C1 segment of cervical spinal cord (tissue), 14 donors: ENCODE results near the gene HMOX1.
"Not testable (repeated sequence)": the region's sequence is repeated elsewhere in the genome, so short reads cannot be mapped to it uniquely, and the experiment has no call there.

ENCODE experiments used
- DNase-seq, 14 donors: peaks; one replicate each; lab custom pipeline; 2025; lab: John Stamatoyannopoulos, UW

HMOX1 gene

GRCh38 chr22:35349704-35350538 is 31.0 kb upstream of the HMOX1 start:
- peak in 3 of 14 donors; percentile 12 to 38 (median 33) for DNase-seq

GRCh38 chr22:35350539-35351503 is 30.1 kb upstream of the HMOX1 start:
- DNase-seq: peak; percentile 16 to 89 (median 78)

- peak in 10 of 14 donors; percentile 20 to 78 (median 58) for DNase-seq
These were observed 28.4 kb upstream of the HMOX1 start for GRCh38 chr22:35352214-35353111.

DNA sequence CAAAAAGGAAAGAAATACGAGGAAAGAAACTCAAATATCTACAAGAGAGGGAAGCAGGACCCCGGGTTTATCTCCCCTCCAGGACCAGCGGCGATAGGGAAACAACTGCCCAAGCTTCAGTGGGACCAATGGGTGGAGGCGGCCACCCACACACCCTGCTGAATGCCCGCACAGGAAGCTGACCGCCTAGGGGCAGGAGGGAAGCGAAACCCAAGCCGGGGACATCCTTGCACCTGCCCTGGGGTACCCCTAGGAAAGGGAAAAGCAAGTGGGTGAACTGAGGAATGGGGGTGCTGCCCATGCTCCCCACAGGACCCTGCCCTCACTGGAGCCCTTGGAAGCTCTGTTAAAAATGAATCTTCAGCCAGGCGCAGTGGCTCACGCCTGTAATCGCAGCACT is 27.6 kb upstream of the HMOX1 start:
- DNase-seq: peak in 6 of 14 donors; percentile 15 to 26 (median 22)

DNA sequence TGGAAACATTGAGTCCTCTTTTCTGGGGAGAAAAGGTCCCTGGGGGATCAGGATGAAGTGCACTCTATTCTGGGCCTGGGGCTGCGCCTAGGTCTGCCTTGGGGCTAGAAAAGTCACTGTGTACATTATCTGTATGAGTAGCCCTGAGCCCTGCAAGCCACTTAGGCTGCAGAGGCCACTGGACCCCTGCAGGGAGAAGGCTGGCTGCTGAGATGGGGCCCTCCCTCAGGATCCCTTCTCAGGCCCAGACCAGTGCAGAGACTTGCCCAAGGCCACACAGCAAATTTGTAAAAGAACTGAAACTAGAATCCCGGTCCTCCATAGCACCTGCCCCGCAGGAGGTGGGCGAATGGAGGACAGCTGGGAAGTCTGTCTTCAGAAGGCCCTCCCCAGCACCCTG is 26.8 kb upstream of the HMOX1 start:
- no peak for DNase-seq

DNA sequence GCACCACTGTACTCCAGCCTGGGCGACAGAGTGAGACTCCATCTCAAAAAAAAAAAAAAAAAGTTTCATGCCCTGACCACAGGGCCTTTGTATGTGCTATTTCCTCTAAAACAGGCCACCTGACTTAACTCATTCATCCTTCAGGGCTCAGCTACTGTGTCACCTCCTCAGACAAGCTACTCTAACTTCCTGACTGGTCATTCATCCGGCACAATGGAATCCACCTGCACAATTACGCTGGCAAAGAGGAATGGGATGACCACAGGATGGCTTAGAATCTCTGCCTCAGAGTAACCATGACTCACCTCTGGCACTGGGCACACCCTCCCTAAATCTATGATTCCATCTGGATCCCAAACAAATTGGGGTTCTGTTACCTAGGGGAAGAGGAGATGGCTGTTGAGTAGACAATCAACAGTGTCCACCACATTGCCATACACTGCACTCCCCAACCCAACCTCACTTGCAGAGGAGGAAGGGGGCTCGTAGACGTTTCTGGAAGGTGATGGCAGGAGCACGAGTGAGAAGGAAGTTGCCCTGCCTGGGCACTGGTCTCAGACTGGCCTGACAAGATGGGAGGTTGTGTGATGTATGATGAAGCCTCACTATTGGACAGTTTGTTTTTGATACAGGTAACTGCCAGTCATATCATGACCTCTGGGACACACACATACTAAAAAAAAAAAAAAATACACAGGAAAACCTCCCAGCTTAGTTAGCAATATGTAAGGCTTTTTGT is 22.8 kb upstream of the HMOX1 start:
- DNase-seq: no peak

GRCh38 chr22:35359380-35360065 is 21.4 kb upstream of the HMOX1 start:
- DNase-seq: no peak

- no peak for DNase-seq
These were observed 19.8 kb upstream of the HMOX1 start for GRCh38 chr22:35361001-35361558.

DNA sequence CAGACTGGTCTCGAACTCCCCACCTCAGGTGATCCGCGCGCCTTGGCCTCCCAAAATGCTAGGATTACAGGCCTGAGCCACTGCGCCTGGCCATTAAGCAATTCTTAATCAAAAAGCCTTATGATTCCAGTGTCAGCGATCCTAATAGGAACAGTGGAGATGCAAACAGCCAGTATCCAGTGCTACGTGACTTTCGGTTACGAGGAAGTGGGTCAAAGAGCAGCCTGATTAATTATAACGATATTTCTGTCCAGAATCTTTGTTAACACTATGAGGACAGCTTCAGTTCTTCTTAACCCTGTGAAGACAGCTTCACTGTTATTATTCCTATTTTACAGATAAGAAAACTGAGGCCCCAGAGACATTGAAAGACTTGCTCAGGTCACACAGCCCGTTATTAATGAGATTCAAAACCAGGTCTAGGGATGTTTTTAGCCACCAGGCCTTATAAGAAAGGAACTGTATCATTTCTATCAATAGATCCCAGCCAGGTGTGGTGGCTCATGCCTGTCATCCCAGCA is 17.3 kb upstream of the HMOX1 start:
- no peak for DNase-seq

GRCh38 chr22:35364230-35364629 is 16.7 kb upstream of the HMOX1 start:
- not testable (repeated sequence) for DNase-seq

GRCh38 chr22:35367331-35367886 is 13.5 kb upstream of the HMOX1 start:
- DNase-seq: peak in 1 of 14 donors; percentile 7

- no peak for DNase-seq
These were observed 12.5 kb upstream of the HMOX1 start for GRCh38 chr22:35368386-35368785.

DNA sequence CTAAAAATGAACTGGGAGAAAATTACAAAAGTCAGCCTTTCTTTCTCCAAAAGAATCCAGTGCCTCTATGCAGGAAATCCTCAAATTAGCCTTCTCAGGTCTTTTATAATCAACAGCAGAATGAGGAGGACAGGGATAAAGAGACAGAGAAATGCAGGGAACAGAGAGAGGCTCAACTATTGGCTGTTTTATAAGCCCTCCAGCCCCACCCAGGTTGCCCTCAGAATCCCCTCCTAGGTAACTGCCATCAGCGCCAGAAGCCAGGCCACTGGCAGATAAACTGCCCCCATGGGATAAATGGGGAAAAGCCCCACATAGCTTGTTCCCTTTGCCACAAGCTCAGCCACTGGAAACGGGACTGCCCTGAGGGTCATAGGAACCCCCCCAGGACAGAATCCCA is 10.9 kb upstream of the HMOX1 start:
- DNase-seq: no peak

DNA sequence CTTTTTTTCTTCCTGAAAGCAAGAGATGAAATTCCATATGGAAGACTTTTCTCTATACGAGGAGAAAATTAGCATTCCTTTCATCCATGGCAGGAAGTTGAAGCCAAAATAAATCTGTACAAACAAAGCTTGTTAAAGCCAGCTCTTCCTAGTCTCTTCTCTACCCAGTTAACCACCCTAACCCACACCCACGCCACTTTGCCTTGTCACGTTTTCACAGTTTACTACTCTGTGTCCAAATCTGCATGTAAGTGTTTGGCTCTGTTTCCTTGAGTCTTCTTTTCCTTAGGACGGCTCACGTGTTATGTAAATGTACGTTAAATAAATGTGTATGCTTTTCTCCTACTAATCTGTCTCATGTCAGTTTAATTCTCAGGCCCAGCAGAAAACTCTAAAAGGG is 7.1 kb upstream of the HMOX1 start:
- DNase-seq: no peak

- no peak for DNase-seq
These were observed 5.9 kb upstream of the HMOX1 start for GRCh38 chr22:35375031-35375430.

- DNase-seq: no peak
These were observed 5.4 kb upstream of the HMOX1 start for GRCh38 chr22:35375526-35375925.

DNA sequence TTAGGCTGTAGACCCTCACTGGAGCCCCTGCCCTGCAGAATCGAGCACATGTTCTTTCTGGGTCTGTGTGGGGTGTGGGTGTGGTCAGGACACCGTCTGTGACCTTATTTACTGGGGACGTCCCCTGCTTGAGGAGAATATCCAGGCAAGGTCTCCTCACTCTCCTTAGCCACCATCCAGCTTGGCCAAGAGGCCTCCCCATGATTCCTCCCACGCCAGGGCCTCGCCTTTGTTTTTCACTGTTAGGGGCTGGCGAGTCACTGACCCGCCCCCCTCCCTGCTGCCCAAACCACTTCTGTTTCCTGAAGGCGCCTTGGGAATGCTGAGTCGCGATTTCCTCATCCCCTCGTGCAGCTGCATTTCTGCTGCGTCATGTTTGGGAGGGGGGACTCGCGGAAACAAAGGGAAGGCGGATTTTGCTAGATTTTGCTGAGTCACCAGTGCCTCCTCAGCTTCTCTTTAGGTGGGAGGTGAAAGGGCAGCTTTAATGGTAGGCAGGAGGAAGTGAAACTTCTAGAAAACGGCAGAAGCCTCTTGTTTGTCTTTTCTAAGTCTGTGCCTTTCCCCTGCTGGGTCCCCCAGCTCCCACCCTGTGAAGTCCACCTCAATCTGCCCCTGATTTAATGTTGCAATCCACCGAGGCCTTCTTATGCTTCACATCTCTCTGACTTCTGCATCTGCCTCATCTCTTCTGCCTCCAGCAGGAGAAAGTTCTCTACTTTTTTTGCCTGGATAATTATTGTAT is 4.0 kb upstream of the HMOX1 start:
- peak in 13 of 14 donors; percentile 12 to 93 (median 80) for DNase-seq

GRCh38 chr22:35377735-35378134 is 3.2 kb upstream of the HMOX1 start:
- DNase-seq: peak in 1 of 14 donors; percentile 19
